ENCODE results near the gene SPATA45. TPM values are rescaled to one million over a fixed set of nuclear protein-coding genes. Genes with fewer than 3 reads are reported as not detected.
"Not testable (repeated sequence)": the region's sequence is repeated elsewhere in the genome, so short reads cannot be mapped to it uniquely, and the experiment has no call there.

The SPATA45 gene
- total RNA-seq, 4 donors from 2014 or later: not detected

- WGBS, 2 donors: 59 to 62% methylated on average over 2 of the region's 2 CpGs
- H3K4me3 ChIP-seq: no peak overlapping the region
- DNase-seq: no peak
- H3K36me3 ChIP-seq: peaks cover 0 to 60% (median 0%) of the 10 kb centered on the region in 3 donors
- no peak for TF ChIP-seq POLR2A (IDR thresholded peaks at IDR 0.05)
- TF ChIP-seq, protein P1, sequence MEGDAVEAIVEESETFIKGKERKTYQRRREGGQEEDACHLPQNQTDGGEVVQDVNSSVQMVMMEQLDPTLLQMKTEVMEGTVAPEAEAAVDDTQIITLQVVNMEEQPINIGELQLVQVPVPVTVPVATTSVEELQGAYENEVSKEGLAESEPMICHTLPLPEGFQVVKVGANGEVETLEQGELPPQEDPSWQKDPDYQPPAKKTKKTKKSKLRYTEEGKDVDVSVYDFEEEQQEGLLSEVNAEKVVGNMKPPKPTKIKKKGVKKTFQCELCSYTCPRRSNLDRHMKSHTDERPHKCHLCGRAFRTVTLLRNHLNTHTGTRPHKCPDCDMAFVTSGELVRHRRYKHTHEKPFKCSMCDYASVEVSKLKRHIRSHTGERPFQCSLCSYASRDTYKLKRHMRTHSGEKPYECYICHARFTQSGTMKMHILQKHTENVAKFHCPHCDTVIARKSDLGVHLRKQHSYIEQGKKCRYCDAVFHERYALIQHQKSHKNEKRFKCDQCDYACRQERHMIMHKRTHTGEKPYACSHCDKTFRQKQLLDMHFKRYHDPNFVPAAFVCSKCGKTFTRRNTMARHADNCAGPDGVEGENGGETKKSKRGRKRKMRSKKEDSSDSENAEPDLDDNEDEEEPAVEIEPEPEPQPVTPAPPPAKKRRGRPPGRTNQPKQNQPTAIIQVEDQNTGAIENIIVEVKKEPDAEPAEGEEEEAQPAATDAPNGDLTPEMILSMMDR (IDR thresholded peaks at IDR 0.05): no peak
- peaks cover 0 to 6% (median 0%) of the 10 kb centered on the region in 3 donors for H3K4me1 ChIP-seq
- H3K9me3 ChIP-seq: no peaks in the 10 kb centered on the region
- H3K27me3 ChIP-seq: no peaks in the 10 kb centered on the region
- H3K27ac ChIP-seq: no peak overlapping the region
- intact Hi-C loops (cut with DNase I): no loop called here
Measured at GRCh38 chr1:212873518-212873917, 26.1 kb upstream of the SPATA45 start.

GRCh38 chr1:212871976-212872375 is 24.5 kb upstream of the SPATA45 start:
- intact Hi-C loops (cut with DNase I): no loop called here
- peaks cover 0 to 6% (median 0%) of the 10 kb centered on the region in 3 donors for H3K4me1 ChIP-seq
- no peak for TF ChIP-seq POLR2A (IDR thresholded peaks at IDR 0.05)
- TF ChIP-seq, protein P1 (IDR thresholded peaks at IDR 0.05): no peak

GRCh38 chr1:212867192-212867591 is 19.7 kb upstream of the SPATA45 start:
- Histone ChIP-seq H3K36me3 (peaks cover 0 to 39% (median 0%) of the 10 kb centered on the region in 3 donors), H3K9me3 (no peaks in the 10 kb centered on the region), H3K27me3 (no peaks in the 10 kb centered on the region), H3K27ac (no peak overlapping the region), H3K4me3 (no peak overlapping the region), H3K4me1 (no peaks in the 10 kb centered on the region)
- DNase-seq: no peak
- TF ChIP-seq, protein P1 (IDR thresholded peaks at IDR 0.05): no peak
- TF ChIP-seq POLR2A (IDR thresholded peaks at IDR 0.05): no peak
- 94 to 96% methylated on average over 1 of the region's 1 CpG for WGBS, 2 donors
- intact Hi-C loops (cut with DNase I): no loop called here

More at GRCh38 chr1:212871976-212872375, 24.5 kb upstream of the SPATA45 start:
- 0 to 100% methylated on average over 1 of the region's 1 CpG for WGBS, 2 donors
- Histone ChIP-seq H3K4me3 (no peak overlapping the region), H3K27me3 (no peaks in the 10 kb centered on the region), H3K36me3 (peaks cover 0 to 57% (median 0%) of the 10 kb centered on the region in 3 donors), H3K27ac (no peak overlapping the region), H3K9me3 (no peaks in the 10 kb centered on the region)
- DNase-seq: no peak

GRCh38 chr1:212864201-212864600 is 16.8 kb upstream of the SPATA45 start:
- Histone ChIP-seq H3K4me3 (no peak overlapping the region), H3K27ac (no peak overlapping the region), H3K36me3 (peaks cover 0 to 34% (median 0%) of the 10 kb centered on the region in 3 donors), H3K27me3 (no peaks in the 10 kb centered on the region), H3K9me3 (no peaks in the 10 kb centered on the region), H3K4me1 (peaks cover 0 to 21% (median 10%) of the 10 kb centered on the region in 3 donors)
- intact Hi-C loops (cut with DNase I): no loop called here
- 82 to 84% methylated on average over 4 of the region's 4 CpGs for WGBS, 2 donors
- no peak for DNase-seq
- TF ChIP-seq, protein P1 (IDR thresholded peaks at IDR 0.05): no peak
- TF ChIP-seq POLR2A (IDR thresholded peaks at IDR 0.05): no peak

DNA sequence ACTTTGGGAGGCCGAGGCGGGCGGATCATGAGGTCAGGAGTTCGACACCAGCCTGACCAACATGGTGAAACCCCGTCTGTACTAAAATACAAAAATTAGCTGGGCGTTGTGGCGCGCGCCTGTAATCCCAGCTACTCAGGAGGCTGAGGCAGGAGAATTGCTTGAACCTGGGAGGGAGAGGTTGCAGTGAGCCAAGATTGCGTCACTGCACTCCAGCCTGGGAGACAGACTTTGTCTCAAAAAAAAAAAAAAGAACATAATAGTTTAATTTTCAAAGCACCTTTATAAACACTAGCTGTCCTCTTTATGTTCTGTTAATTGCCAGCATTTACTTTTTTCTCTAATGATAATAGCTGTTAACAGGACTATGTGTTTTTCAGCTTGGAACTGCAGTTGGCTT is 15.9 kb upstream of the SPATA45 start:
- DNase-seq; H3K4me3 ChIP-seq; H3K27ac ChIP-seq; H3K9me3 ChIP-seq; H3K27me3 ChIP-seq; intact Hi-C loops (cut with DNase I): not testable (repeated sequence)
- peaks cover 0 to 27% (median 0%) of the 10 kb centered on the region in 3 donors for H3K36me3 ChIP-seq
- 72 to 91% methylated on average over 10 of the region's 10 CpGs for WGBS, 2 donors
- peaks cover 4 to 27% (median 15%) of the 10 kb centered on the region in 3 donors for H3K4me1 ChIP-seq

All from esophagus squamous epithelium (tissue), 5 donors.